Renal cortex interstitium (tissue), 15 donors: ENCODE results near the gene IQCH. TPM values are rescaled to one million over a fixed set of nuclear protein-coding genes. Genes with fewer than 3 reads are reported as not detected.

Experiments
- DNase-seq, 11 donors: peaks; one replicate each; pipeline ENCODE4 v3.0.0-alpha.2; 2013; ENCODE audit warnings: low read depth in 9 of 11, low spot score in 4 of 11; ENCODE audit errors: extremely low read depth in 1 of 11
- long read RNA-seq, 16 experiments: transcript quantifications; one replicate each; lab custom pipeline, GENCODE V29; 2026
- polyA plus RNA-seq, 3 donors: library from polyadenylated mRNA; unstranded; fragments of 120-200 nt; gene quantifications; one replicate each; pipeline ENCODE4 v1.2.1, GENCODE V29; 2013; ENCODE audit not compliant: insufficient read length in 3 of 3

IQCH gene
- polyA plus RNA-seq, result 1 to 10 TPM; 5.9 to 8.5 (median 7.4) TPM
- long read RNA-seq, donor 1, result 0 reads
- long read RNA-seq, donor 2, result 0 reads
- long read RNA-seq, donor 3, result 0 reads
- long read RNA-seq, donor 4, partial matches to known transcripts, result 0 of 6 reads
- long read RNA-seq, donor 4, other reads (novel, unspliced or antisense), result 6 of 6 reads
- long read RNA-seq, donor 5, result 0 reads
- long read RNA-seq, donor 6, partial matches to known transcripts, result 0 of 5 reads
- long read RNA-seq, donor 6, other reads (novel, unspliced or antisense), result 5 of 5 reads
- long read RNA-seq, donor 7, partial matches to known transcripts, result 0 of 10 reads
- long read RNA-seq, donor 7, other reads (novel, unspliced or antisense), result 10 of 10 reads
- long read RNA-seq, donor 8, result 0 reads
- long read RNA-seq, donor 9, partial matches to known transcripts, result 0 of 7 reads
- long read RNA-seq, donor 9, other reads (novel, unspliced or antisense), result 7 of 7 reads
- long read RNA-seq, donor 10, result 0 reads
- long read RNA-seq, donor 11, result 0 reads
- long read RNA-seq, donor 12, result 0 reads
- long read RNA-seq, donor 13, result 0 reads
- long read RNA-seq, donor 14, partial matches to known transcripts, result 0 of 11 reads
- long read RNA-seq, donor 14, other reads (novel, unspliced or antisense), result 11 of 11 reads
- long read RNA-seq, donor 15, result 0 reads
- long read RNA-seq, donor 16, partial matches to known transcripts, result 0 of 5 reads
- long read RNA-seq, donor 16, other reads (novel, unspliced or antisense), result 5 of 5 reads

- peak; percentile 88 to 96 (median 93) for DNase-seq
These were observed at the start of gene IQCH, which contains the start of gene AAGAB for GRCh38 chr15:67254238-67255175. Gene IQCH, plus strand, starts transcription at chr15:67254786. Its CDS starts 111 bp downstream, at chr15:67254897. Gene AAGAB, minus strand, starts transcription at chr15:67254661. Its CDS starts 30 bp downstream, at chr15:67254631.

- no peak for DNase-seq
These were observed 46.9 kb upstream of the IQCH start for GRCh38 chr15:67207555-67208207.

- no peak for DNase-seq
These were observed 46.2 kb upstream of the IQCH start for GRCh38 chr15:67208396-67208795.

- no peak for DNase-seq
These were observed 43.9 kb upstream of the IQCH start for GRCh38 chr15:67210555-67211168.

- DNase-seq, result no peak
These were observed 41.8 kb upstream of the IQCH start for GRCh38 chr15:67212684-67213367.

GRCh38 chr15:67215102-67215501, 39.5 kb upstream of the IQCH start:
- no peak for DNase-seq

- no peak for DNase-seq
These were observed 37.7 kb upstream of the IQCH start for GRCh38 chr15:67216859-67217258.

GRCh38 chr15:67218428-67218827, 36.2 kb upstream of the IQCH start:
- DNase-seq, result no peak

GRCh38 chr15:67219288-67219687, 35.3 kb upstream of the IQCH start:
- DNase-seq, result no peak

GRCh38 chr15:67224889-67225288, 29.7 kb upstream of the IQCH start:
- DNase-seq, result no peak

- no peak for DNase-seq
These were observed 29.2 kb upstream of the IQCH start for GRCh38 chr15:67225336-67225735.

GRCh38 chr15:67227431-67227830, 27.2 kb upstream of the IQCH start:
- DNase-seq, result no peak

GRCh38 chr15:67227846-67228245, 26.7 kb upstream of the IQCH start:
- DNase-seq, result no peak

- no peak for DNase-seq
These were observed 26.3 kb upstream of the IQCH start for GRCh38 chr15:67228286-67228685.

GRCh38 chr15:67230504-67230903, 24.1 kb upstream of the IQCH start:
- DNase-seq, result no peak

- DNase-seq, result no peak
These were observed 22.0 kb upstream of the IQCH start for GRCh38 chr15:67232591-67232990.

- DNase-seq, result peak in 2 of 11 donors; percentile 7 to 10
These were observed 14.1 kb upstream of the IQCH start for GRCh38 chr15:67240235-67241131.
